GM12872 (cell line): Measurements from ENCODE around the gene KCNQ1OT1.

Source experiments
- CTCF ChIP-seq: IDR thresholded peaks from 3 replicates; pipeline ENCODE4 v1.5.1; 2011; ENCODE audit warnings: low read depth, mild to moderate bottlenecking, low read length, moderate library complexity; ENCODE audit not compliant: insufficient read depth

The KCNQ1OT1 gene

GRCh38 chr11:2577031-2577990, 122.5 kb downstream of the KCNQ1OT1 start:
- no peak for TF ChIP-seq CTCF

- TF ChIP-seq CTCF: no peak
These were observed 123.2 kb downstream of the KCNQ1OT1 start for GRCh38 chr11:2576549-2576948.

GRCh38 chr11:2576111-2576510, 123.7 kb downstream of the KCNQ1OT1 start:
- no peak for TF ChIP-seq CTCF

- no peak for TF ChIP-seq CTCF
These were observed 124.2 kb downstream of the KCNQ1OT1 start for GRCh38 chr11:2575591-2576051.

- no peak for TF ChIP-seq CTCF
These were observed 125.0 kb downstream of the KCNQ1OT1 start for GRCh38 chr11:2574553-2575535.

GRCh38 chr11:2574043-2574552, 125.7 kb downstream of the KCNQ1OT1 start:
- no peak for TF ChIP-seq CTCF
